GM19467 (cell line): ENCODE results near the gene SLC11A2.
"Not testable (repeated sequence)": the region's sequence is repeated elsewhere in the genome, so short reads cannot be mapped to it uniquely, and the experiment has no call there.

Experiments
- ATAC-seq: cut with Tn5 transposase; IDR thresholded peaks from one replicate; pipeline ENCODE4 v1.9.1; 2021; ENCODE audit warnings: mild to moderate bottlenecking, moderate library complexity; ENCODE audit not compliant: unreplicated experiment

SLC11A2 gene

DNA sequence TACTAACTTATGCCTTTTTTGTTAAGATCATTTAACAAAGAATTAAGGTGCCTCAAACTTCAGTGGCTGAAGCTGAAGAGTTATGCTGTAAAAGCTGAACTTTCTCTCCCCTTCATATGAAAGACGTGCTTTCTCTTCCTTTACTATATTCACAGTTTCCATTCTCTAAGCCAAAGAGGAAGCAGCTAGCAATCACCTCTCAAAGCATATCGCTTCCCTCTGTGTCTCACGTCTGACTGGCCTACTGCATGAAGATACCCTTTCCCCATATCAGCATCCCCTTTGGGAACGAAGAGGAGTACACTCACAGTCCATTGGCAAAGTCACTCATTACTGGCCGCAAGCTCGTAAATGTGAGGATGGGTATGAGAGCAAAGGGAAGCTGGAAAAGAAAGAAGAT, 34.9 kb downstream of the SLC11A2 start:
- ATAC-seq, result no peak

DNA sequence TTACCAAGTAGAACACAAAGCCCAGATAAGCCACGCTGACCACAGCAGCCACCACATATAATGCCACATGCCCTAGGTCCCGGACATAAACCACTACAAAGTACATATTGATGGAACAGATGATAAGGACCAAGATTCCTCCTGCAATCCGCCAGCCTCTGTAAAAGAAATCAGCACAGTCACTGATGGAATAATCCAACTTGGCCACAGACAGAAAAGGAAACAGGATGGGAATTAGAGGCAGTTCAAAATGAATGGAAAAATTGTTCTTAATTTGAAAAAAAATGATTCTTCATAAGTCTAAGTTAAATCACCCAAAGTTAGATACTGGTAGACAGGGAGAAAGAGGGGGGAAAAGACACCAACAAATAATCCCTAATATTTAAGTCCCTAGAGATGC, 35.4 kb downstream of the SLC11A2 start:
- no peak for ATAC-seq

DNA sequence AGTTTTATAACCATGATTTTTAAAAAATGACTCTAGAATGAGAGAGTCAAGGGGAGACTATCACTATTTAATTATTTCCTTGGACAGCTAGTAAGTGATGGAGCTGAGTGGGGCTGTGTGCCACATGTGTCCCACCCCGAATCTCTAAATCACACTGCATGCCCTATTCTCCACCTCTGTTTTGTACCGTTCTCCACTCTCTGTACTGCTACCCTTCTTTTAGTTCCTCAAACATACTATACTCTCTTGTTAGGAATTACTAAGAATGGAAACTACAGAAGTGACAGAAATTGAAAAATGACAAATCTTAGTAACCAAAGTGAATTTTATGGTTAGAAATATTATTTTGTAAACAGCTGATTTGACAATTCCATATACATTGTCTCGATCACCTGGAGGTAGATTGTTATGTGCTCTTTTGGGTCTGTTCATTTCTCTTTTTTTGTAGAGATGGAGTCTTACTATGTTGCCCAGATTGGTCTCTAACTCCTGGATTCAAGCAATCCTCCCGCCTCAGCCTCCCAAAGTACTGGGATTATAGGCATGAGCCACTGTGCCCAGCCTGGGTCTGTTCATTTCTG, 35.9 kb downstream of the SLC11A2 start:
- no peak for ATAC-seq

DNA sequence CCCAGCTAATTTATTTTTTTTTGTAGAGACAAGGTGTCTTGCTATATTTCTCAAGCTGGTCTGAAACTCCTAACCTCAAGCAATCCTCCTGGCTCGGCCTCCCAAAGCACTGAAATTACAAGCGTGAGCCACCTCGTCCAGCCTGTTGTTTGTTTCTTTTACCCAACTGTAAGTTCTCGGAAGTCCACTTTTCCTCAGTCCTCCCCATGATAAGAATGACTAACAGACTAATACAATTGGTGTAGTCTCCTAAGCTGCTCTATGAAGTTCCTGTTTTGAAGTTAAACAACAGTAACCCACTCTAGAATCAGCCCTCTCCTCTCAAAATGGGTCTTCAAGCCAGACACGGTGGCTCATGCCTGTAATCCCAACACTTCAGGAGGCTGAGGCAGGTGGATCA, 37.3 kb downstream of the SLC11A2 start:
- no peak for ATAC-seq

DNA sequence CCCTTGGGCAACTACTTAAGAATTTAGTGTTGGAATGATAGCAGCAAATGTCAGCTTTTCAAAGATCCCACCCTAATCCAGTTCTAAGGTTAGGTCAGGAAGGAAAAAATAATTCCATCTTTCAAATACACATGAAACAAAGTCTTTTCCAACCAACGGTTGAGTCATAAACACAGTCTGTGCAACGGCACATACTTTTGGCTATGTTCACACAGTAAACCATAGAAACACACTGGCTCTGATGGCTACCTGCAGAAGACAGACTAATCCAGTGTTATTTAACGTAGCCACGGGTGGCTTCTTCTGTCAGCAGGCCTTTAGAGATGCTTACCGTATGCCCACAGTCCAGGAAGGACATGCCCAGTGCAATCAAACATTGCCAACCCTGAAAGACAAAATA, 38.1 kb downstream of the SLC11A2 start:
- ATAC-seq, result no peak

DNA sequence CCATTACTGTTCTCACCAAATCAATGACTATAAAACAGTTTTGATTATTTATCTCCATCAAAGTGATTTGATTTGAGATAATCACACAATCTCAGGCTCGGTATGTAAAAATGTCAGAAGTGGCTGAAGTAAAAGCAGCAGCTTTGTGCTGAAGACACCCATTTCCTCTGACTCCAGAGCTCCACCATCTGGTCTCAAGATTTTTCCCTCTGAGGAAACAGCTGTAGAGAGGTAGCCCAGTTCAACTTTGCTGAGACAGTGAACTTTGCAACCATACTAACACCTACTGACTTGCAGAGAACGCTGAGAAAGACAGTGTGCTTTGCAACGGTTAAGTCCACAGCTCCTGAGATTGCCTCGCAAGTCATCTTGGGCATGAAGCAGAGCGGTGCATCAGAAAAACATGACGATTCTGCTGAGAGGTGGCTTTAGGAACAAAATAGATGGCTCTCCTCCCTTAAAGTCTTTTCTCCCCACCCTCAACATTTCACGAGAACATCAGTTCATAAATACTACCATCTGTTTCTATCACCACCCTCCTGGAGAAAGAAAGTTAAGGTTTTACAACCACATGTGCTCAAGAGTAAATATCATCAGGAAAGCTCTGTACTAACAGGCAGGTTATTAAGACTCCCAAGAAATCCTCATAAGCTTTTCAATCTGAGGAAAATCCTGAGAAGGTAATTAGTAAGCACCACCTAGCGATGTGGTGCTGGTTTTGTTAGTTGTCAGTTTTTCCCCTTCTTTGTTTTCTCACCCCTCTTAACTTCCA, 39.0 kb downstream of the SLC11A2 start:
- no peak for ATAC-seq

DNA sequence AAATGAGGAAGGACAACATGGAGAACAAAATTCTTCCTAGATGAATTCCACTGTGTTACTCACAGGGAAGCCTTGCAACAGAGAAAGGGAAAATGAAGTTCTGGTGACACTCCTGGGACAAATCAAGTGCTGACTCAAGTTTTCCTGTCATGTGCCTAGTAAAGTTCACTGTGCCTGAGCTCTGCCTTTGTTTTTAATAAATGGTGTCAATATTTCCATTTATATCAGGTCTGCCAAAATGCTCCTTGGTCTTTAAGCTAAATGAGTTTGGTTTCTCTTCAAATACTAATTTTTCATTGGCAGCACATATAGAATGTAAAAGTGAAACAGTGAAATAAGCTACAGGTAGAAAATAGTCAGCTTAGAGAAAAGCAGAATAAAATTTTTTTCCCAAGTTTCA, 40.9 kb downstream of the SLC11A2 start:
- no peak for ATAC-seq

DNA sequence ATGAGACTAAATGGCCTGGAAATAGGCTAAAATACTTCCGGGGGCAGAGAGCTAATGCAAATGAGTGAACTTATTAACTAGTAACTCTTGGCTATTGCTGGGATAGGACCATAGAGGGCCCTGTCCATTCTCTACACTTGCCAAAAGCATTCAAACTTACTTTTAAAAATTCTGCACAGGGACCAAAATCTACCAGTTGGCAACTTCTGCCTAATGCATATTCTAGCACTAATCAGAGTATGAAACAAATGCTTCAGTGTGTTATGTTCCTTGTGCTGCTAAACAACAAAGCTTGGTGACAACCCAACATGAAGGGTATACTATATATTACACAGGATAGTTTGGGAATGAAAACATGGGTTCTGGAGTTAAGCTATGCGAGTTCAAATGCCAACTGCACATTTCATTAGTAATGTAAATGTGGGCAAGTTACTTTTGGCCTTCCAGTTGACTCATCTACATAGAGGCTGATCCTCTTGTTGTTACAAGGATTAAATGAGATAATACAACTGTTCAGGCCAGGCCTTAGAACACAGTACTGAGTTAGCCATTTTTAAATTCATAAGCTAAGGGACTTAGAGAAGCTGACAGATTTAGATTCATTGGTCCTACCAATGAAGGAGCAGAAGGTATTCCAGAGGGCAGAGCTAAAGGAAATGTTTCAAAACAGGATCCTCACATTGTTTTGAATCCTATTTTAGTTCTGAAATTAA, 41.4 kb downstream of the SLC11A2 start:
- ATAC-seq, result no peak

DNA sequence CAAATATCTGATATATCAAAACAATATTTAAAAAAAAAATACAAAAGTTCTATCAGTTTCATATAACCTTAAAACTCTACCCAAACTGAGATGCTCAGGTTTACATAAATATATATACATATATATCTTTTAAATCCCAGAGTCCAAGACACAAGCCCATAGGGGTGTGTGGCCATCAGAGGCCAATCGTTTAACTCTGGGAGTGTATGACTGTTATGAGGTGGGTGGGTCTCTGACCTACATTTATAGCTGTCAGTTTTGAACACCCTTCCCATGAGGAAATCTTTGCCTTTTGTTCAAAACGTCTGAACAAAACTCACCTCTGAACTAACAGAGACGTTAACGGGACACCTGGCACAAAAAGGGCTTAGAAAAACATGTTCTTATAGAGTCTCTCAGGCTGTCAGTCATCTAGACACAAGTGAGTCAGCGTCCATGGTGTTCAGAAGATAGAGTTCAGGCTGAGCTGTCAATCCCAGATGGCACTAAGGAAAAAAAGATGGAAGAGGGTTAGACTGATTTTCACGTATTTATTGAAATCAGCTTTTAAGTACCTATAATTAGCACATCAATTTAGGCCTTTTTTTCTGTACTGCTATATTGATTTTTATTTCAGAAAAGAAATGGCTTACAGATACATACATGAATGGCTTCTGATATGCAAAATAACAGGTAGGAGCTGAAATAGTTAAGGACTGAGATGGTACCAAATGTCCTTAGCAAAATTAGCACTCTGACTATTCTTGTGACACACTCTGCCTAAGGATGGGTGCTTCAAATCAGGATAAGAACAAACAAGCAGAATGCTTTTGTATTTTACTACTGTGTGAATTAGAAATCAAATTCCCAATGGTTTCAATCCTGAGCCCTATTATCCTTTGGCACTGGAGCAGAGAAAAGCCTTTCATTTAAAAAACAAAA, 44.6 kb downstream of the SLC11A2 start:
- no peak for ATAC-seq

DNA sequence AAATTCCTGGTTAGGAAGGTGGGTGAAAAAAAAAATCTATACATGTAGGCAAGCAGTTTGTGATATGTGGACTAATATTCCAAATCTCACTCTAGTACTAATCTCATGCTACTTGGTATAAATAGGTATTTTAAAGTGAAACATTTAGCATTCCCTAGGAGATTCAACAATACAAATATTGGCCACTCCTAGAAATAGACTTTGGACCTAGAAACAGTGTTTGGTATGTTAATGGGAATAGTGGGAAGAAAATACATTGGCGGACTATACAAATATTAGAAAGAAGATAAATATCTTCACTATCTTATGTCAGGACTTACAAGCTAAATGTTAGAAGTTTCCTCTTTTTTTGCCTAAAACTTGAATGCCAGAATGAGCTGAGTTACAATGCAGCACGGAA, 45.6 kb downstream of the SLC11A2 start:
- no peak for ATAC-seq

DNA sequence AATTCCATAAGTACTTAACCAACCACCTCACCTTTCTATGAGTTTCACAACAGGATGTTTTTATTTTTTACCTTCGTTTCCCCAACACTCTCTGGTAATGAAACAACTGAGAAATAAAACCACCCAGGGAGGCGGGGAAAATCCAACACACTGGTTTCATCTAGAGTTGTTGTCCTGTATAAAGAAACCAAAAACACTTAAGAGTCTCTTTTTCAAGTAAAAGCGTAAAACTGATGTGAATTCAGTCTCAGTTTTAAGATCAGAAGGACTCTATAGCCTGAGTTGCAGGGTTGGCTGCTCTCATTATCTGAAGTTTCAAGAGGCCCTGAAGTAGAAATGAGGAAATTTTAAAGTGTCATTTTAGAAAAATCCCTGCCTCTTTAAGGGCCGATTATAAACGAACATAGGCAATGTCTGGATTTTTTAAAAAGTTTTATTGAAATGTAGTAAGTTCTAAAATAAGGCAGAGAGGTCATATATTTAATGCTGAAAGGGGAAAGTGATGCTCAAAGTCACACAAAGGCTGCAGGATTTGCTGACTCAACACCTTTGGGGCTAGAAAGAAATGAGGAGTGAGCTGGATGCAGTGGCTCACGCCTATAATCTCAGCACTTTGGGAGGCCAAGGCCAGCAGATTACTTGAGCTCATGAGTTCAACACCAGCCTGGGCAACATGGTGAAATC, 46.7 kb downstream of the SLC11A2 start:
- peak; percentile 69 for ATAC-seq

DNA sequence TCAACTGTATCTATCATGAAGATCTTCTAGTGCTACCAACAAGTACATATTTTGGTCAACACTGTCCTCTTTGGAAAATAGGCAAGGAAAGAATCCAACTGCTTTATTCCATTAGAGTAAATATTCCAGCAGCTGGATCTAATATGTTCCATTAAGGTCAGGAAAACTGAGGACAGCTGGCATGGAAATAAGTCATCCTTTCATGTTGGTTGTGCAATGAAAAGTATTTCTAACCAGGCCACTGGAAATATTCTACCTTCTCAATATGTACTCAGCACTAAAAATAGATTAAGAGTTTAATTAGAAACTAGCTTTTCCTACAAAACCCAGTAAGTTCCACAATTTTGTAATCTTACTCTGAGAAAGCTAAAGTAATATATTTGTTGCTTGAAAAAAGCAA, 54.2 kb downstream of the SLC11A2 start:
- ATAC-seq, result no peak

DNA sequence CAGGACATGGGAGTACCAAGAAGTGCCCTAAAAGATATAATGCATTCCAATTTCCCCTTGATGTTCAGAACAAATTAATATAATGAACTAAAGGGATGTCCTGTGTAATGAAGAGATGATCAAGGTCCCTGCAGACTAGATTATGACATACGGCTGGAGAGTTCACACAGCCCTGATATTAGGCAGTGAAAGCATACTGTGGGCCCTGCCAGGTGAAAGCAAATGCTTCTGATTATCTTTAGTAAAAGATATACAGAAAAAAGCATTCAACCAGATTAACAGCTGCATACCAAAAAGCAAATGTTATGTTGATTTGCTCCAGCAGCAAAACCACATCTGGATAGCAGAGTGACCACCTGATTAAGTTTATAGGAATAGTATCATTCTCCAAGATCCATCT, 61.8 kb downstream of the SLC11A2 start:
- no peak for ATAC-seq

DNA sequence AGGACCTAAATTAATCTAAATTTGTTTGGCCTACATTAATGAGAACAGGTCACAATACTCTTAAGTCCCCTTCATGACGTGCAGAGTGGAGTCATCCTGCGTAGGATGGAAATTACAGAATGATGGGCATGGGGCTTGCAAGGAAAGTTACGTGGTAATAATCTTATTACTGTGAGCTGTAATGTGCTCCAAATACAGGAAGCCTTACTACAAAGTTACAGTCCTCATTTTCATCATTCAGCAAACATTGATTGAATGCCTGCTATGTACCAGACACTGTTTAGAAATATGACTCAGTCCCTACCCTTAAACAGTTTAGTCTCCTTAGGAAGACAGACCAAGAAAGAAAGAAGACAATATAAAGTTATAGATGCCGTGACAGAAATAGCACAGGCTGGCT, 64.5 kb downstream of the SLC11A2 start:
- no peak for ATAC-seq

DNA sequence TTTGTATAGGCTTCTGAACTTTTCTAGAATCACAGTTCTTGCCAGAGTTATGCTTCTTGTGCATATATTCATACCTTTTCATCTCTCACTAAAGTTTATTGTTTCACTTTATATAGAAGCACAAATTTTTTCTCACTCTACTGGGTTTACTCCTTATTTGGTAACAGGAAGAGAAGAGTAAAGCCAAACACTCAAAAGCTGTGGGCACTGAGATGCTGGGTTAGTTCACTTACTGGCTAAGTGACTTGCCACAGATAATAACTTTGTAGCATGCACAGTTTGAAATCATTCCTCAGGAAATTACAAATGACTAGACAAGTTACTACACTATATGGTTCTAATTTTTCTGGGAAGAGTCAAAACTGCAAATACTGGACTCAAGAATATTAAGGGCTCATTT, 66.1 kb downstream of the SLC11A2 start:
- ATAC-seq, result no peak

DNA sequence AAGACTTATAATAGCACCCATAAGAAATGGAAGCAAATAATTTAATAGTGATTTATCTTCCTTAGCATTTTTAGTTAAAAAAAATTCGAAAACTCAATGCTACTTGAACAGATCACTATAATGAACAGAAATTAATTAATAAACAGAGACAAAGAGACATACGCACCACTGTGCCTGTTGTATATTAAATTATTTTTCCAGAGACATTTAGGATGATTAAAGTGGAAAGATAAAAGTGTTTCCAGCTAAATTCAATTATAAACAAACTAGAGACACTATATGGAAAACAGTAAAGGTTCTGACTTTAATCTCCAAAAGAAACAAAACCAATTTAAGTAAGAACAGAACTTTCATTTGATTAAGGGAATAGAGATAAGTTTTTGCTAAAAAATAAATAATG, 70.5 kb downstream of the SLC11A2 start:
- no peak for ATAC-seq

DNA sequence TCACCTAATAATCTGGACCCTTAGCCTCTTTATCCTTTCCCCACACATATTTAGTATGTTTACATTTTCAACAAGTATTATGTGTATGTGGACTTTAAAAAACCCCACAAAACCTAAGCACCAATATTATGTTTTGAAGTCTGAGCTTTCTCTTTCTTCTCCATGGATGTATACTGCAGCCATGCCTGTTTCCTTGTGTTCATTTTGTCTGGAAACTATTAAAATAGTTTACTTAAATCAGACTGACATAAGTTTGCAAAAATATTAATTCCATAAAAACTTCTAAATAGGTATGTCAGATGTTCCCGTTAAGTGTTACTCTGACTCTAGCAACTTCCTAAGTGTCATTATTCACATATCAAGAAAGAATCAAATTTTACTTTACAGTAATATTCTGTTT, 70.9 kb downstream of the SLC11A2 start:
- no peak for ATAC-seq

DNA sequence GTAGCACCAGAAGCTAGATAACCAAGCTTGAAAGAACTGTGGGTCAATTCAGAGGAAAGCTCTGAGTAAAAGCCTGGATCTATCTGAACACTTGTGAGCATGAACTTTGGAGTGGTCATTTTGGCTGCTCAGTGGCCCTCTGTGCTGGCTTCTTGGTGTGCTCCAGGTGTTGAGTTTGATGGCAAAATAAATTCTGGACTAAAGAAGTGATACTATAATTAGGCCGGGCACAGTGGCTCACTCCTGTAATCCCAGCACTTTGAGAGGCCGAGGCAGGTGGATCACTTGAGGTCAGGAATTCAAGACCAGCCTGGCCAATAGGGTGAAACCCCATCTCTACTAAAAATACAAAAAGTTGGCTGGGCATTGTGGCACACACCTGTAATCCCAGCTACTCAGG, 71.4 kb downstream of the SLC11A2 start:
- not testable (repeated sequence) for ATAC-seq

DNA sequence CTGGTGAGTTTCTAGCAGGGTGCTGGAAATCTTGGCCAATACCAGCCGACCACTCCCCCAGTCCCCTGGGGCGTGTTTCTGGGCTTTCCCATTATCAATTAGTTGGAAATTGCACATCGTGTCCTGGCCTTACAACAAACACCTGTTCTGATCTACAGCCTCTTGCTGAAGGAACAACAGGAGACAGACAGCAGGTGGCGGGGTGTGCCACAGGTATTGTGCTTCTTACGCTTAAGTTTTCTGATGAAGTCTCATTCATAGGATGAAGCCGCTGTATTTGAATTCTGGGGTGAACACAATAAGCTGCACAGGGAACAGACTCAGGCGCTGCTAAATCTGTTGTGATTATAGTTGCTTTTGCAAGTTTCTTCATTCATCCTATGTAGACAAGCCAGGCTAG, 73.1 kb downstream of the SLC11A2 start:
- no peak for ATAC-seq

DNA sequence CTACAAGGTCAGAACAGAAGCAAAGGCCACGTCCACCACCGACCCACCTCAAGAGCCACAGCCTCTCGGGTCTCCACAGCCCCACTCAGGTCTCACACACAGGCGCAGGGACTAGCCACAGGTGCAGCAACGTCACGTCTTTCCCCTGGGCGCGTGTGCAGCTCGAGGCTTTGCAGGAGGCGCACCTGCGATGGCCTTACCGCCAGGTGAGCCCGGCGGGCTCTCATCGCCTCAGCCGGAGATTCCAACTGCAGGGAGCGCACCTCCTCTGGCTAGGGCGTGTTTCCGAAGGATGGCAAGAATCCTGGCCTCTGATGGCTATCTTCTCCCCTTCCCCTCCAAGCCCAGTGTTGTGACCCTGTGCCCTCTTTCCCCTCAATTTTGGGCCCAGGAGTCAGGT, 73.7 kb downstream of the SLC11A2 start, which contains the start of gene HIGD1C:
HIGD1C (plus strand) TSS at position 35 of the 400 bp plus-strand sequence. CDS start 1,455 bp downstream, outside the sequence.
- no peak for ATAC-seq
